ENCODE data around the gene TBC1D12.
A peak's percentile ranks its signal among the peaks of the same experiment; 100 is the strongest.

The TBC1D12 gene

GRCh38 chr10:94417321-94417720 lies 15.0 kb downstream of the TBC1D12 start:
- Mint-ChIP-seq H3K4me1 (peaks cover 5 to 6% of the 10 kb centered on the region in 2 donors), H3K27ac (no peak overlapping the region), H3K27me3 (peaks cover 0 to 20% of the 10 kb centered on the region in 2 donors), H3K4me3 (no peak overlapping the region), H3K9me3 (no peaks in the 10 kb centered on the region), H3K36me3 (no peaks in the 10 kb centered on the region)
- ATAC-seq (replicated peaks) (no peak), DNase-seq (no peak)

GRCh38 chr10:94420516-94420915 lies 18.2 kb downstream of the TBC1D12 start:
- Mint-ChIP-seq H3K9me3 (peaks cover 2 to 5% of the 10 kb centered on the region in 2 donors), H3K27me3 (peaks cover 0 to 17% of the 10 kb centered on the region in 2 donors), H3K27ac (no peak overlapping the region), H3K36me3 (peaks cover 2 to 5% of the 10 kb centered on the region in 2 donors), H3K4me1 (peaks cover 5 to 8% of the 10 kb centered on the region in 2 donors), H3K4me3 (no peak overlapping the region)
- ATAC-seq (replicated peaks) (no peak), DNase-seq (no peak)

- Mint-ChIP-seq H3K4me1 (peaks cover 5 to 8% of the 10 kb centered on the region in 2 donors), H3K27ac (no peak overlapping the region), H3K9me3 (peaks cover 4 to 5% of the 10 kb centered on the region in 2 donors), H3K36me3 (peaks cover 2 to 5% of the 10 kb centered on the region in 2 donors), H3K27me3 (peaks cover 0 to 17% of the 10 kb centered on the region in 2 donors), H3K4me3 (no peak overlapping the region)
- ATAC-seq (replicated peaks): peak; percentile 42 to 59
- no peak for DNase-seq
Observed at GRCh38 chr10:94420998-94421528, 18.7 kb downstream of the TBC1D12 start.

GRCh38 chr10:94423627-94424026 lies 21.3 kb downstream of the TBC1D12 start:
- Mint-ChIP-seq H3K9me3 (peaks cover 4 to 5% of the 10 kb centered on the region in 2 donors), H3K4me1 (peaks cover 5 to 9% of the 10 kb centered on the region in 2 donors), H3K27me3 (peaks cover 0 to 11% of the 10 kb centered on the region in 2 donors), H3K27ac (no peak overlapping the region), H3K4me3 (no peak overlapping the region), H3K36me3 (peaks cover 2 to 9% of the 10 kb centered on the region in 2 donors)
- ATAC-seq (replicated peaks) (no peak), DNase-seq (no peak)

- H3K36me3 Mint-ChIP-seq: peaks cover 2 to 9% of the 10 kb centered on the region in 2 donors
- H3K27me3 Mint-ChIP-seq: peaks cover 0 to 11% of the 10 kb centered on the region in 2 donors
- DNase-seq (no peak), ATAC-seq (replicated peaks) (no peak)
- H3K9me3 Mint-ChIP-seq: peaks cover 4 to 5% of the 10 kb centered on the region in 2 donors
- no peak overlapping the region for H3K27ac Mint-ChIP-seq
- H3K4me1 Mint-ChIP-seq: peaks cover 5 to 9% of the 10 kb centered on the region in 2 donors
- no peak overlapping the region for H3K4me3 Mint-ChIP-seq
Observed at GRCh38 chr10:94424714-94425337, 22.5 kb downstream of the TBC1D12 start.

- no peak overlapping the region for H3K27ac Mint-ChIP-seq
- ATAC-seq (replicated peaks) (no peak), DNase-seq (no peak)
- peaks cover 4 to 9% of the 10 kb centered on the region in 2 donors for H3K4me1 Mint-ChIP-seq
- no peak overlapping the region for H3K4me3 Mint-ChIP-seq
- peaks cover 4 to 11% of the 10 kb centered on the region in 2 donors for H3K27me3 Mint-ChIP-seq
- H3K9me3 Mint-ChIP-seq: peaks cover 4 to 5% of the 10 kb centered on the region in 2 donors
- H3K36me3 Mint-ChIP-seq: peaks cover 2 to 9% of the 10 kb centered on the region in 2 donors
Observed at GRCh38 chr10:94425942-94426341, 23.6 kb downstream of the TBC1D12 start.

- peaks cover 4 to 5% of the 10 kb centered on the region in 2 donors for H3K9me3 Mint-ChIP-seq
- H3K4me3 Mint-ChIP-seq: no peak overlapping the region
- ATAC-seq (replicated peaks): no peak
- peaks cover 0 to 4% of the 10 kb centered on the region in 2 donors for H3K4me1 Mint-ChIP-seq
- no peak for DNase-seq
- peaks cover 5 to 11% of the 10 kb centered on the region in 2 donors for H3K27me3 Mint-ChIP-seq
- no peak overlapping the region for H3K27ac Mint-ChIP-seq
- peaks cover 2 to 9% of the 10 kb centered on the region in 2 donors for H3K36me3 Mint-ChIP-seq
Observed at GRCh38 chr10:94427166-94427565, 24.8 kb downstream of the TBC1D12 start.

- H3K4me3 Mint-ChIP-seq: no peak overlapping the region
- ATAC-seq (replicated peaks) (no peak), DNase-seq (no peak)
- H3K36me3 Mint-ChIP-seq: peaks cover 2 to 9% of the 10 kb centered on the region in 2 donors
- no peak overlapping the region for H3K27ac Mint-ChIP-seq
- H3K9me3 Mint-ChIP-seq: peaks cover 4 to 5% of the 10 kb centered on the region in 2 donors
- H3K27me3 Mint-ChIP-seq: peaks cover 5 to 11% of the 10 kb centered on the region in 2 donors
- H3K4me1 Mint-ChIP-seq: peaks cover 0 to 4% of the 10 kb centered on the region in 2 donors
Observed at GRCh38 chr10:94428766-94429707, 26.7 kb downstream of the TBC1D12 start.

- H3K27me3 Mint-ChIP-seq: peaks cover 0 to 5% of the 10 kb centered on the region in 2 donors
- ATAC-seq (replicated peaks) (no peak), DNase-seq (no peak)
- no peak overlapping the region for H3K27ac Mint-ChIP-seq
- peaks cover 0 to 4% of the 10 kb centered on the region in 2 donors for H3K36me3 Mint-ChIP-seq
- H3K4me1 Mint-ChIP-seq: peaks cover 0 to 2% of the 10 kb centered on the region in 2 donors
- H3K4me3 Mint-ChIP-seq: no peak overlapping the region
- H3K9me3 Mint-ChIP-seq: peaks cover 0 to 2% of the 10 kb centered on the region in 2 donors
Observed at GRCh38 chr10:94430701-94431100, 28.4 kb downstream of the TBC1D12 start.

GRCh38 chr10:94432443-94432842 lies 30.1 kb downstream of the TBC1D12 start:
- ATAC-seq (replicated peaks) (no peak), DNase-seq (no peak)
- Mint-ChIP-seq H3K27me3 (peaks cover 3 to 5% of the 10 kb centered on the region in 2 donors), H3K4me1 (no peaks in the 10 kb centered on the region), H3K27ac (no peak overlapping the region), H3K36me3 (peaks cover under 1 to 5% of the 10 kb centered on the region in 2 donors), H3K9me3 (peaks cover 1 to 4% of the 10 kb centered on the region in 2 donors), H3K4me3 (no peak overlapping the region)

- Mint-ChIP-seq H3K9me3 (peaks cover 5 to 7% of the 10 kb centered on the region in 2 donors), H3K36me3 (peaks cover 3 to 8% of the 10 kb centered on the region in 2 donors), H3K27ac (no peak overlapping the region), H3K4me3 (no peak overlapping the region), H3K4me1 (peaks cover 0 to 3% of the 10 kb centered on the region in 2 donors), H3K27me3 (peaks cover 4 to 14% of the 10 kb centered on the region in 2 donors)
- ATAC-seq (replicated peaks): no peak
- no peak for DNase-seq
Observed at GRCh38 chr10:94439275-94439861, 37.0 kb downstream of the TBC1D12 start.

- DNase-seq (no peak), ATAC-seq (replicated peaks) (no peak)
- no peak overlapping the region for H3K27ac Mint-ChIP-seq
- H3K27me3 Mint-ChIP-seq: peaks cover 5 to 14% of the 10 kb centered on the region in 2 donors
- peaks cover 5 to 7% of the 10 kb centered on the region in 2 donors for H3K9me3 Mint-ChIP-seq
- H3K4me1 Mint-ChIP-seq: peaks cover 0 to 3% of the 10 kb centered on the region in 2 donors
- peaks cover 3 to 8% of the 10 kb centered on the region in 2 donors for H3K36me3 Mint-ChIP-seq
- no peak overlapping the region for H3K4me3 Mint-ChIP-seq
Observed at GRCh38 chr10:94440096-94440495, 37.8 kb downstream of the TBC1D12 start.

GRCh38 chr10:94443047-94443446 lies 40.7 kb downstream of the TBC1D12 start:
- Mint-ChIP-seq H3K27ac (no peak overlapping the region), H3K9me3 (no peaks in the 10 kb centered on the region), H3K4me3 (no peak overlapping the region), H3K27me3 (peaks cover 7 to 10% of the 10 kb centered on the region in 2 donors), H3K4me1 (peaks cover 0 to 3% of the 10 kb centered on the region in 2 donors), H3K36me3 (no peaks in the 10 kb centered on the region)
- DNase-seq (no peak), ATAC-seq (replicated peaks) (no peak)

- DNase-seq (no peak), ATAC-seq (replicated peaks) (no peak)
- H3K27ac Mint-ChIP-seq: no peak overlapping the region
- H3K27me3 Mint-ChIP-seq: peaks cover 7 to 10% of the 10 kb centered on the region in 2 donors
- H3K9me3 Mint-ChIP-seq: no peaks in the 10 kb centered on the region
- no peaks in the 10 kb centered on the region for H3K36me3 Mint-ChIP-seq
- H3K4me3 Mint-ChIP-seq: no peak overlapping the region
- peaks cover 0 to 3% of the 10 kb centered on the region in 2 donors for H3K4me1 Mint-ChIP-seq
Observed at GRCh38 chr10:94443549-94443948, 41.2 kb downstream of the TBC1D12 start.

All from stimulated activated naive B cell treated with anti-CD40 and anti-IgM and Interleukin-4, amounts not matched to agents 10 μg/mL and 1 μg/mL and 100 μg/mL, for 72 hours (primary cell).